Spleen (tissue), 11 donors: ENCODE measurements around the gene CPSF7. TPM values are rescaled to one million over a fixed set of nuclear protein-coding genes. Genes with fewer than 3 reads are reported as not detected.

Experiments
- DNase-seq: peaks from one replicate; pipeline ENCODE4 v3.0.0-alpha.2; 2020
- H3K27ac ChIP-seq, 8 donors: fragments of 200-600 bp; sonication (generic) in 7 of 8; 1 replicate in 4 of 8; 2 replicates in 4 of 8; pipeline versions ENCODE4 v1.5.0 to v1.8.0; 2016 to 2021; ENCODE audit warnings: inconsistent platforms in 4 of 8, mild to moderate bottlenecking in 4 of 8, moderate library complexity in 1 of 8
- H3K27me3 ChIP-seq, 7 donors: fragments of 200-600 bp; sonication (generic) in 6 of 7; replicated peaks in 1 of 7; 1 replicate in 4 of 7; 2 replicates in 3 of 7; pipeline versions ENCODE4 v1.5.0 to v1.8.0; 2016 to 2021; ENCODE audit warnings: inconsistent platforms in 3 of 7, mild to moderate bottlenecking in 1 of 7
- H3K36me3 ChIP-seq, 6 donors: fragments of 200-600 bp; sonication (generic) in 5 of 6; 1 replicate in 4 of 6; 2 replicates in 2 of 6; pipeline versions ENCODE4 v1.5.0 to v1.8.0; 2016 to 2021; ENCODE audit warnings: inconsistent platforms in 2 of 6
- H3K4me1 ChIP-seq, 6 donors: fragments of 200-600 bp; sonication (generic) in 5 of 6; 1 replicate in 3 of 6; 2 replicates in 3 of 6; pipeline versions ENCODE4 v1.5.0 to v1.8.0; 2016 to 2021; ENCODE audit warnings: inconsistent platforms in 3 of 6
- H3K4me3 ChIP-seq, 8 donors: fragments of 200-600 bp; sonication (generic) in 7 of 8; 1 replicate in 4 of 8; 2 replicates in 4 of 8; pipeline versions ENCODE4 v1.5.0 to v1.8.0; 2016 to 2021; ENCODE audit warnings: inconsistent platforms in 4 of 8, mild to moderate bottlenecking in 4 of 8, moderate library complexity in 2 of 8
- H3K9me3 ChIP-seq, 8 donors: fragments of 200-600 bp; sonication (generic) in 7 of 8; 1 replicate in 4 of 8; 2 replicates in 4 of 8; pipeline versions ENCODE4 v1.5.0 to v1.8.0; 2016 to 2021; ENCODE audit warnings: inconsistent platforms in 4 of 8
- POLR2A ChIP-seq, 3 donors: fragments of 450-650 bp; IDR thresholded peaks; one replicate each; pipeline ENCODE4 v1.5.1; 2017; ENCODE audit warnings: antibody characterized with exemption in 3 of 3, mild to moderate bottlenecking in 1 of 3
- POLR2AphosphoS5 ChIP-seq, 3 donors: sonication (generic); formaldehyde crosslinking; IDR thresholded peaks; one replicate each; pipeline ENCODE4 v1.5.1; 2017; ENCODE audit warnings: antibody characterized with exemption in 3 of 3
- WGBS, 5 donors: extraction: QIAGEN DNeasy Blood & Tissue Kit in 3 of 5; methylation state at CpG; one replicate each; pipeline versions ENCODE4 v1.1.5 to v1.1.7; 2013 to 2018; 5-methylcytosine and 5-hydroxymethylcytosine counted together
- intact Hi-C: fragments of 100-400 bp; cut with DNase I; formaldehyde crosslinking; loops from one replicate; pipeline ENCODE4 v1.15.0; 2023; ENCODE audit warnings: low total_unique reads
- polyA plus RNA-seq, 3 donors: library from polyadenylated mRNA; stranded (reverse); fragments of 200-250 nt; gene quantifications; one replicate each; pipeline ENCODE4 v1.2.1, GENCODE V29; 2013
- total RNA-seq, 7 donors: library from RNA; depleted of rRNA in 3 of 7; stranded (reverse); fragments of >200 nt in 3 of 7; fragmentation: NEBNext Ultra II Directional in 4 of 7; extraction: Animal tissue kit (Norgen Biotek cat#: 25700) in 4 of 7; gene quantifications; one replicate each; pipeline versions ENCODE4 v1.1.0 to v1.2.1, GENCODE V29; 2016 to 2021
- TF ChIP-seq, protein P1 (sequence below), 11 experiments: fragments of 200-600 bp in 7 of 11; fragments of 450-650 bp in 4 of 11; sonication (generic) in 4 of 11; IDR thresholded peaks in 8 of 11; conservative IDR thresholded peaks in 3 of 11; 1 replicate in 7 of 11; 2 replicates in 4 of 11; pipeline versions ENCODE4 v1.4.0 to v1.8.0; 2016 to 2021; ENCODE audit warnings: antibody characterized with exemption in 11 of 11, inconsistent platforms in 4 of 11, mild to moderate bottlenecking in 1 of 11
- donor health status: healthy with polysubstance abuse.
- donor health status: DM: no; HTN: no; CAD: no; lungs with moderate emphysema.
- donor health status: DM: no; HTN: no; CAD: no.
- donor health status: Bipolar disorder and iron deficiency.
- donor health status: healthy.
- donor health status: DM: no; HTN: no; CAD: no.
- donor health status: DM: yes; HTN: yes; CAD: no.

Gene CPSF7
- total and polyA plus RNA-seq, 10 donors = 30.0 to 94.3 (median 67.7) TPM

DNA sequence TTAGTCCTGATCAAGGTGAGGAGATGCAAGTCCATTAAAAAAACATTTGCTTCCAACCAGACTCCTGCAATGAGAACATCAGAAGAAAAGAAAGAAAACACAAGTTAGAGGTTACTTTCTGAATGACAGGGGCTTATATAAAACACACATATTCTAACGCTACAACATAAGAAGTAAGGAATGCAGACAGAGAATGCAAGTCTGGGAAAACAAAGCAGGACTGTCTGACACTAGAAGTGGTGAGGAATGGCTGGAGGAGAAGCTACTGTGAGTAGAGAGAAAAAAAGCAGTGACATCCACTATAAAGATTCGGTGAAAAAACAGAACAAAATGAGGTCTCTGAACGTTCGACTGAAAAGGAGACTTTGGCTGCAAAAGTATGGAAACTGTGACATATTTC is 25.1 kb downstream of the CPSF7 start:
- Histone ChIP-seq H3K36me3 (peaks cover 0 to 100% (median 82%) of the 10 kb centered on the region in 6 donors), H3K4me3 (no peak overlapping the region), H3K9me3 (no peaks in the 10 kb centered on the region), H3K4me1 (no peaks in the 10 kb centered on the region), H3K27me3 (no peaks in the 10 kb centered on the region), H3K27ac (no peak overlapping the region)
- 83 to 93% (median 91%) methylated on average over 4 of the region's 4 CpGs for WGBS, 5 donors
- TF ChIP-seq, protein P1, sequence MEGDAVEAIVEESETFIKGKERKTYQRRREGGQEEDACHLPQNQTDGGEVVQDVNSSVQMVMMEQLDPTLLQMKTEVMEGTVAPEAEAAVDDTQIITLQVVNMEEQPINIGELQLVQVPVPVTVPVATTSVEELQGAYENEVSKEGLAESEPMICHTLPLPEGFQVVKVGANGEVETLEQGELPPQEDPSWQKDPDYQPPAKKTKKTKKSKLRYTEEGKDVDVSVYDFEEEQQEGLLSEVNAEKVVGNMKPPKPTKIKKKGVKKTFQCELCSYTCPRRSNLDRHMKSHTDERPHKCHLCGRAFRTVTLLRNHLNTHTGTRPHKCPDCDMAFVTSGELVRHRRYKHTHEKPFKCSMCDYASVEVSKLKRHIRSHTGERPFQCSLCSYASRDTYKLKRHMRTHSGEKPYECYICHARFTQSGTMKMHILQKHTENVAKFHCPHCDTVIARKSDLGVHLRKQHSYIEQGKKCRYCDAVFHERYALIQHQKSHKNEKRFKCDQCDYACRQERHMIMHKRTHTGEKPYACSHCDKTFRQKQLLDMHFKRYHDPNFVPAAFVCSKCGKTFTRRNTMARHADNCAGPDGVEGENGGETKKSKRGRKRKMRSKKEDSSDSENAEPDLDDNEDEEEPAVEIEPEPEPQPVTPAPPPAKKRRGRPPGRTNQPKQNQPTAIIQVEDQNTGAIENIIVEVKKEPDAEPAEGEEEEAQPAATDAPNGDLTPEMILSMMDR (IDR thresholded peaks at IDR 0.05 in 8 of 11, conservative IDR thresholded peaks at IDR 0.05 in 3 of 11) = no peak
- TF ChIP-seq POLR2A (IDR thresholded peaks at IDR 0.05) (no peak), POLR2AphosphoS5 (IDR thresholded peaks at IDR 0.05) (no peak)
- intact Hi-C loops = no loop called here
- no peak for DNase-seq

DNA sequence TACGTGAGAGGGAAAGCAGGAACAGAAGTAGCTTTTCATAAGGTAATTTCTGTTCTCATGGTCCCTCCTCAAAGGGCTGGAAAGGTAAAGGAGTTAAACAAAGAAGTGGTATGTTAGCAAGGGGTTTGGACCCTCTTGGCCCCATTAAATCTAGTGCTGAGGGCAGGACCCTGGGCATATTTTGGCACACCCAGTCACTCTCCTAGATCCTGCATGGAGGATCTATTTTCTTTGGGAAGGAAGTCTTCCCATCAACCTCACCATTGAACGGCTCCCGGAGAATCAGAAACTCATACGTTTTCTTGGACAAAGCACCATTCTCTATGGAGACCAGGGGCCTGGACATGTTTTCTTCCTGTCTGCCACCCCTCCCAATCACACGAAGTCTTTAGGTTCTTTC is 25.7 kb downstream of the CPSF7 start:
- peaks cover 0 to 100% (median 79%) of the 10 kb centered on the region in 6 donors for H3K36me3 ChIP-seq
- 83 to 91% (median 85%) methylated on average over 5 of the region's 5 CpGs for WGBS, 5 donors

DNA sequence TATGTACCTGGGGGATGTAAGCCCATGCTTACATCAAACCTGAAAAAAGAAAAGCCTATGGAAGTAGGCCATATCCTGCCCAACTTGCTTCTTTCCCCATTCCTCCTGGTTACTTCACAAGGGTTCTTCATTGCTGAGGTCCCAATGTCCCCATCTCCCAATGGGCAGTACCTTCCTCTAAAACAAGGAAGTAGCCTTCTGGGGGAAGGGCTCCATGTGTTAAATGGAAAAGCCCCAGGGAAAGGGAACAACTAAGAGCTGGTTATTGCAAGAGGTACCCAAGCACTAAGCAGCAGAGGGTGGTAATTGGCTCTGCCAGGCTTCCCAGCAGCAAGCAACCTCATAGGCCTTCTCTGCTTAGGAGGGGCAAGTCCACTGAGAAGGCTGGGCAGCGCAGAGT is 26.1 kb downstream of the CPSF7 start:
- no peak for TF ChIP-seq POLR2AphosphoS5 (IDR thresholded peaks at IDR 0.05)
- no peak for TF ChIP-seq POLR2A (IDR thresholded peaks at IDR 0.05)
- TF ChIP-seq, protein P1 (IDR thresholded peaks at IDR 0.05 in 8 of 11, conservative IDR thresholded peaks at IDR 0.05 in 3 of 11) = no peak
- DNase-seq = no peak
- 92 to 99% (median 96%) methylated on average over 1 of the region's 1 CpG for WGBS, 5 donors
- no peaks in the 10 kb centered on the region for H3K9me3 ChIP-seq
- H3K4me3 ChIP-seq = no peak overlapping the region
- H3K36me3 ChIP-seq = peaks cover 0 to 100% (median 79%) of the 10 kb centered on the region in 6 donors
- H3K4me1 ChIP-seq = no peaks in the 10 kb centered on the region
- peak overlapping the region in 1 of 8 donors; percentile 24 for H3K27ac ChIP-seq
- no peaks in the 10 kb centered on the region for H3K27me3 ChIP-seq
- intact Hi-C loops = no loop called here

More for the DNA sequence above, 25.7 kb downstream of the CPSF7 start:
- Histone ChIP-seq H3K27me3 (no peaks in the 10 kb centered on the region), H3K4me1 (no peaks in the 10 kb centered on the region), H3K27ac (peak overlapping the region in 1 of 8 donors; percentile 24), H3K9me3 (no peaks in the 10 kb centered on the region), H3K4me3 (no peak overlapping the region)
- intact Hi-C loops = no loop called here
- no peak for TF ChIP-seq POLR2AphosphoS5 (IDR thresholded peaks at IDR 0.05)
- no peak for TF ChIP-seq POLR2A (IDR thresholded peaks at IDR 0.05)
- TF ChIP-seq, protein P1 (IDR thresholded peaks at IDR 0.05 in 8 of 11, conservative IDR thresholded peaks at IDR 0.05 in 3 of 11) = no peak
- DNase-seq = no peak

DNA sequence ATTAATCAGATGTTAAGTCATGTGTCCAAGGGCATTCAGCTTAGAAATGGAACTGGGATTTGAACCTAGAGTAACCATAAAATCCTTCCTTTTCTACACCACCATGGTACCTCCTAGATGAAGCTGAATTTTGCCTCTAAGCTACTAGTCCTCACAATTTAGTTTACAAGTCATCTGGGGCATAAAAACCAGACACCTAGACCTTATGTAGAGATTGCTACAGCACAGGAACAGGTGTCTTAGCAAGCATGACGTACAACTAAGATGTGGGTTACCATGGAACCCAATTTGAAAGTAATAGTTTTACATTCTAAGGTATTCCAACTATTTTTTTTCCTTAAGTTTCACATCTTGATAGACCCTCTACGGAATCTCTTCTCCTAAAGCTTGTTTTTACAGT is 28.2 kb downstream of the CPSF7 start:
- Histone ChIP-seq H3K4me1 (no peaks in the 10 kb centered on the region), H3K4me3 (no peak overlapping the region), H3K9me3 (no peaks in the 10 kb centered on the region), H3K27me3 (no peaks in the 10 kb centered on the region), H3K27ac (peak overlapping the region in 1 of 8 donors; percentile 50), H3K36me3 (peaks cover 0 to 100% (median 73%) of the 10 kb centered on the region in 6 donors)
- no peak for DNase-seq
- intact Hi-C loops = no loop called here
- 90 to 96% (median 95%) methylated on average over 2 of the region's 2 CpGs for WGBS, 5 donors
- TF ChIP-seq POLR2A (IDR thresholded peaks at IDR 0.05) = no peak
- TF ChIP-seq POLR2AphosphoS5 (IDR thresholded peaks at IDR 0.05) = no peak
- TF ChIP-seq, protein P1 (IDR thresholded peaks at IDR 0.05 in 8 of 11, conservative IDR thresholded peaks at IDR 0.05 in 3 of 11) = no peak
